Panc1 (cell line): ENCODE measurements around the gene SRSF4. TPM values are rescaled to one million over a fixed set of nuclear protein-coding genes. Genes with fewer than 3 reads are reported as not detected.
"Not testable (repeated sequence)": the region's sequence is repeated elsewhere in the genome, so short reads cannot be mapped to it uniquely, and the experiment has no call there.

Experiments used
- ATAC-seq: fragments of 200-7000 bp; cut with Tn5 transposase; 2 replicates; pipeline ENCODE4 v1.9.1; 2020; ENCODE audit warnings: mild to moderate bottlenecking, moderate library complexity
- BruUV-seq: library from RNA; stranded (reverse); fragments of 400-500 nt; replicated peaks from 2 replicates; lab custom pipeline; 2021; lab: Mats Ljungman, UMichigan
- CTCF ChIA-PET: fragments of 300-600 bp; sonication (Branson Sonifier 250); formaldehyde crosslinking; loops from one replicate; lab custom pipeline; 2022; ENCODE audit warnings: antibody characterized with exemption; lab: Charles Lee
- POLR2A ChIA-PET: fragments of 300-600 bp; sonication (Branson Sonifier 250); formaldehyde crosslinking; loops from one replicate; lab custom pipeline; 2022; ENCODE audit warnings: antibody characterized with exemption; lab: Charles Lee
- DNase-seq: peaks from one replicate; pipeline ENCODE4 v3.0.0-alpha.2; 2010; ENCODE audit warnings: low read depth, low spot score
- H3K27ac ChIP-seq: 2 replicates; pipeline ENCODE4 v1.5.1; 2011; ENCODE audit warnings: mild to moderate bottlenecking, low read length, inconsistent platforms
- H3K27me3 ChIP-seq: fragments of 200-500 bp; sonication (Bioruptor generic); 2 replicates; pipeline ENCODE4 v1.6.0; 2014; ENCODE audit warnings: low read length, inconsistent platforms; ENCODE audit not compliant: control insufficient read depth, insufficient read depth
- H3K36me3 ChIP-seq: fragments of 200-500 bp; sonication (Bioruptor generic); 2 replicates; pipeline ENCODE4 v1.5.1; 2014; ENCODE audit warnings: inconsistent platforms, mild to moderate bottlenecking, low read length, moderate library complexity; ENCODE audit not compliant: control insufficient read depth, insufficient read depth
- H3K4me1 ChIP-seq: 2 replicates; pipeline ENCODE4 v1.5.1; 2011; ENCODE audit warnings: inconsistent platforms, mild to moderate bottlenecking, low read length, moderate library complexity; ENCODE audit not compliant: control insufficient read depth, insufficient read depth
- H3K4me3 ChIP-seq, 2 experiments: 2 replicates each; pipeline ENCODE4 v1.5.1; 2011 to 2012; ENCODE audit warnings: low read depth in 2 of 2, low read length in 2 of 2, mild to moderate bottlenecking in 2 of 2, inconsistent platforms in 1 of 2, moderate library complexity in 1 of 2
- H3K9me3 ChIP-seq: fragments of 200-500 bp; sonication (Bioruptor generic); 2 replicates; pipeline ENCODE4 v1.5.1; 2014; ENCODE audit warnings: low read depth, mild to moderate bottlenecking, inconsistent platforms, low read length, moderate library complexity; ENCODE audit not compliant: control insufficient read depth, insufficient read depth
- POLR2AphosphoS5 ChIP-seq: IDR thresholded peaks from 2 replicates; pipeline ENCODE4 v1.6.1; 2012; ENCODE audit warnings: mild to moderate bottlenecking, low read depth, low read length, moderate library complexity
- REST ChIP-seq, 2 experiments: IDR thresholded peaks; 2 replicates each; pipeline ENCODE4 v1.6.1; 2011 to 2012; ENCODE audit warnings: low read depth in 2 of 2, control low read depth in 1 of 2, low read length in 1 of 2, mild to moderate bottlenecking in 1 of 2, moderate library complexity in 1 of 2; ENCODE audit not compliant: insufficient read depth in 1 of 2
- SIN3A ChIP-seq: IDR thresholded peaks from 2 replicates; pipeline ENCODE4 v1.6.1; 2012; ENCODE audit warnings: low read depth, mild to moderate bottlenecking, low read length, moderate library complexity, borderline replicate concordance; ENCODE audit not compliant: insufficient read depth
- TCF7L2 ChIP-seq: IDR thresholded peaks from 2 replicates; pipeline ENCODE4 v1.6.1; 2011; ENCODE audit warnings: mild to moderate bottlenecking, low read depth, low read length, inconsistent platforms
- in situ Hi-C: cut with HindIII; loops from 2 replicates; pipeline ENCODE4 v1.10.0; 2016; ENCODE audit warnings: low sequenced_read_pairs, low pct_unique_long_range_greater_than_20kb
- intact Hi-C: fragments of 100-400 bp; cut with micrococcal nuclease; formaldehyde crosslinking; loops from one replicate; pipeline ENCODE4 v1.10.0; 2022; ENCODE audit not compliant: unreplicated experiment
- total RNA-seq: library from RNA; stranded (reverse); gene quantifications from one replicate; pipeline ENCODE4 v1.2.1, GENCODE V29; 2021; ENCODE audit not compliant: unreplicated experiment
- TF ChIP-seq, protein P1 (sequence below): fragments of 450-650 bp; IDR thresholded peaks from 2 replicates; pipeline ENCODE4 v1.5.1; 2017; ENCODE audit warnings: mild to moderate bottlenecking

The SRSF4 gene
- total RNA-seq, 1 experiment from 2014 or later, result 77.5 TPM

GRCh38 chr1:29108041-29108440 is 73.7 kb downstream of the SRSF4 start:
- in situ Hi-C loops, H3K4me1 ChIP-seq, intact Hi-C loops, H3K4me3 ChIP-seq, BruUV-seq, DNase-seq, H3K27ac ChIP-seq, H3K27me3 ChIP-seq, H3K36me3 ChIP-seq, ATAC-seq, H3K9me3 ChIP-seq: not testable (repeated sequence)
- CTCF ChIA-PET, result interaction anchor here (0.7 kb wide), 1 partner anchor 13 kb away, joined by 14 read pairs; no protein-coding TSS in a partner anchor
- POLR2A ChIA-PET, result interaction anchor here (0.6 to 1.0 kb wide), 4 partner anchors 17 to 145 kb away, joined by 4 to 17 read pairs (median 8); partner anchors contain the start of gene SRSF4

- peak; percentile 24 for DNase-seq
- TF ChIP-seq TCF7L2 (no peak), SIN3A (no peak), REST (IDR thresholded peaks at IDR 0.05; ENCODE audit: insufficient read depth in 1 of 2, low read depth in 2 of 2, low read length in 1 of 2) (no peak)
- TF ChIP-seq, protein P1, sequence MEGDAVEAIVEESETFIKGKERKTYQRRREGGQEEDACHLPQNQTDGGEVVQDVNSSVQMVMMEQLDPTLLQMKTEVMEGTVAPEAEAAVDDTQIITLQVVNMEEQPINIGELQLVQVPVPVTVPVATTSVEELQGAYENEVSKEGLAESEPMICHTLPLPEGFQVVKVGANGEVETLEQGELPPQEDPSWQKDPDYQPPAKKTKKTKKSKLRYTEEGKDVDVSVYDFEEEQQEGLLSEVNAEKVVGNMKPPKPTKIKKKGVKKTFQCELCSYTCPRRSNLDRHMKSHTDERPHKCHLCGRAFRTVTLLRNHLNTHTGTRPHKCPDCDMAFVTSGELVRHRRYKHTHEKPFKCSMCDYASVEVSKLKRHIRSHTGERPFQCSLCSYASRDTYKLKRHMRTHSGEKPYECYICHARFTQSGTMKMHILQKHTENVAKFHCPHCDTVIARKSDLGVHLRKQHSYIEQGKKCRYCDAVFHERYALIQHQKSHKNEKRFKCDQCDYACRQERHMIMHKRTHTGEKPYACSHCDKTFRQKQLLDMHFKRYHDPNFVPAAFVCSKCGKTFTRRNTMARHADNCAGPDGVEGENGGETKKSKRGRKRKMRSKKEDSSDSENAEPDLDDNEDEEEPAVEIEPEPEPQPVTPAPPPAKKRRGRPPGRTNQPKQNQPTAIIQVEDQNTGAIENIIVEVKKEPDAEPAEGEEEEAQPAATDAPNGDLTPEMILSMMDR, result no peak
- CTCF ChIA-PET, result no interaction called here
These were observed 75.9 kb downstream of the SRSF4 start for GRCh38 chr1:29105822-29106221.

GRCh38 chr1:29100487-29100886 is 81.2 kb downstream of the SRSF4 start:
- no TSS peak for BruUV-seq
- intact Hi-C loops, result no loop called here
- Histone ChIP-seq H3K4me1 (no peaks in the 10 kb centered on the region), H3K27ac (no peak overlapping the region), H3K27me3 (no peaks in the 10 kb centered on the region), H3K4me3 (no peak overlapping the region), H3K36me3 (no peaks in the 10 kb centered on the region), H3K9me3 (no peaks in the 10 kb centered on the region)
- ChIA-PET POLR2A (interaction anchor here (0.6 kb wide), 1 partner anchor 81 kb away, joined by 3 read pairs; no protein-coding TSS in a partner anchor), CTCF (no interaction called here)
- DNase-seq (no peak), ATAC-seq (no peak)
- in situ Hi-C loops, result no loop called here
- TF ChIP-seq SIN3A, result no peak
- TF ChIP-seq, protein P1, result no peak
- TF ChIP-seq TCF7L2, result no peak
- no peak for TF ChIP-seq POLR2AphosphoS5
- no peak for TF ChIP-seq REST (IDR thresholded peaks at IDR 0.05; ENCODE audit: insufficient read depth in 1 of 2, low read depth in 2 of 2, low read length in 1 of 2)

More at GRCh38 chr1:29105822-29106221, 75.9 kb downstream of the SRSF4 start:
- intact Hi-C loops, result no loop called here
- H3K36me3 ChIP-seq, result no peaks in the 10 kb centered on the region
- POLR2A ChIA-PET, result no interaction called here
- H3K4me3 ChIP-seq, result no peak overlapping the region
- no peaks in the 10 kb centered on the region for H3K9me3 ChIP-seq
- H3K27me3 ChIP-seq, result no peaks in the 10 kb centered on the region
- BruUV-seq, result no TSS peak
- in situ Hi-C loops, result no loop called here
- 0 out of 2 replicates have a peak, but pooled peaks cover 3% of the 10 kb centered on the region for H3K4me1 ChIP-seq
- peak; percentile 77; the same call in 1 of the 2 replicates for ATAC-seq
- no peak overlapping the region for H3K27ac ChIP-seq
